Suppressor macrophage treated with lipopolysaccharide for 1 hour (primary cell): ENCODE measurements around the gene RITA1.

Experiments
- DNase-seq, 3 donors: peaks; one replicate each; pipeline ENCODE4 v3.0.0-alpha.2; 2020 to 2022

Gene RITA1

GRCh38 chr12:113232089-113232839, 46.7 kb downstream of the RITA1 start:
- peak in 1 of 3 donors; percentile 50 for DNase-seq

DNA sequence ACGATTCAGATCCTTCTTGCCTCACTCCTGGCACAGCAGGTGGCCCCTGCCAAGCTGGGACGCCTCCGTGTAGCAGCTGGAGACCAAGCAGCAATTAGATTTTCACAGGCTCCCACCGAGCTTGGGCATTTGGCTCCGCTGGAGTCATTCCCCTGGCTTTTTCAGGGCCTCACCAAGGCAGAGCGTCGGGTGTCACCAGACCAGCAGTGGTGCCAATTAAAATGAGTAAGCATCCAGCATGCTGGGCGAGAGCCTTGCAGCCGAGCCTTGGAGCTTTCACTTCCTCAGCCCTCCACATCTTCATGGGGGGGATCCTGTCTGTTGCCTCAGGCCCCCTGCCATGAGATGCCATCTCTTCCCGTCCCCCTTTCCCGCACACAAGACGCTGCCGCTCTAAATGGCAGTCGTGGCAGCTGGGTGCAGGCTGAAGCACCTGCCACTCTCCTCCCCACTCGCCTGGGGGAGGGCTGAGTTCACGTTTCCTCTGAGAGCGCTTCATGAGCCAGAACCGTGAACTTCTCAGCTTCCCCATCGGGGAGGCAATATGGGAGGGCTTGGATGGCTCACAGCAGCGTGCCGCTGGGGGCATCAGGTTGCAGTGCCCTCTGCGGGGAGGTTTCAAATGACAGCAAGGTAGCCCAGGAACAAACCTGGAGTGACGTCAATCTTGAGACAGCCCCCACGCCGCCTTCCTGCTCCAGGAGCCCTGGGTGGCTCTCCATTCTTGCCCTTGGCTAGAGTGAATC, 47.5 kb downstream of the RITA1 start:
- DNase-seq = peak; percentile 87 to 92 (median 88)

GRCh38 chr12:113233967-113234366, 48.4 kb downstream of the RITA1 start:
- no peak for DNase-seq

- DNase-seq = no peak
Observed at GRCh38 chr12:113234483-113234882, 49.0 kb downstream of the RITA1 start.

GRCh38 chr12:113235976-113236375, 50.5 kb downstream of the RITA1 start:
- DNase-seq = no peak

- peak; percentile 58 to 64 (median 60) for DNase-seq
Observed at GRCh38 chr12:113236539-113237399, 51.2 kb downstream of the RITA1 start.

GRCh38 chr12:113237748-113238147, 52.2 kb downstream of the RITA1 start:
- DNase-seq = no peak

DNA sequence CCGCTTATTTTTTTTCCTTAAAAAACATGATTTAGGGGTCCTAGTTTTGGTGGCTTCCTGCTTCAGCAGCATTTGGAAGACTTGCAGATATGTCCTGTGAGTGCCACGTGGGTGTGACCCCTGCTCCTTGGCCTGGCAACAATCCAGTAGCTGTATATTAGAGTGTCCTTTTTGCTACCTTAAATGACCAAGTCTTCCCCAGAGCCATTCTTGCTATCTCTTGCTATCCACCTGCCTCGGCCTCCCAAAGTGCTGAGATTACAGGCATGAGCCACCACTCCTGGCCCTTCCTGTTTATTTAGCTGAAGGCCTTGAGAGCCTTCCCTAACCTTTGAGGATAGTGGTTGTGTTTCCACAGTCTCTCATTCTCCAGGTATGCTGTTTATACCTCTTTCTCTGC, 52.8 kb downstream of the RITA1 start:
- DNase-seq = no peak

GRCh38 chr12:113239288-113239771, 53.8 kb downstream of the RITA1 start:
- DNase-seq = no peak

DNA sequence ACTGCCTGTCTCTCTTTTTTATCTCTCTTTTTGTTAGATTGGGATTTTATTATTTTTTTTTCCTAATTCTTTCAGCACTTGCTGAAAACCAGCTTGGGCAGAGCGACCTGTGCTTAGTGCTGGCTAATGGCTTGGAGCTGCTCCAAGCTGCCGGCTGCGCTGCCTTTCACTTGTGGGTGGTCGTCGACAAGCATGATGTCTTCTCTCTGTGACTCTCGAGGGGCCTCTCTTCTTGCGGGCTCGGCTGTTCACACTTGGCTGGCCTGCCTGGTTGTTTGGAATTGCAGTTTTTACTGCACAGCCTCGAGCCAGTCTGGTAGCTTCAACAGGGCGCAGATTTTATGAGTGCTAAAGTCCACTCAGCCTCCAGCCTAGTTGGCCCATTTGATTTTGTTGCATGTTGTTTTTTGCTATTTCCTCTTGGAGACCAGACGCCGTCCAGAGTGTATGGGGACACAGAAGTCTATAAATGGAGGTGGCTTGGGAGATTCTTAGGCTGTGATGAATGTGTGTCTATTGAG, 54.4 kb downstream of the RITA1 start:
- no peak for DNase-seq

DNA sequence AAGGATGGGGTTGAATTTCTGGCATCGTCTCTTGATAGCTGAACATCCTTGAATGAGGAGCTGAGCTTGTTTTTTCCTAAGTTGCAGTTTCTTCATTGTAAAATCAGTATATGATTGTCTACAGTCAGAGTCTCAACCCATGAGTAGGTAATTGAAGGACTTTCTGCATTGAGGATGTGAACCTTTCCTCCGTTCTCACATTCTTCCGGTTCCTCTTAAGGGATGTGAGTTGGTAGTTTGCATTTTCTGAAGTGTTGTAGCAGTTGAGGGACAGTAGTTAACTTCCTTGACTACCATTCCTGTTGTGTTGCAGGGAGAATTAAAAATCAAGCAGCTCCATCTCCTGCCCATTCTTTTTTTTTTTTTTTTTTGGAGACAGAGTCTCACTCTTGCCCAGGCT, 54.9 kb downstream of the RITA1 start:
- peak in 2 of 3 donors; percentile 52 to 64 for DNase-seq

GRCh38 chr12:113241191-113242025, 55.9 kb downstream of the RITA1 start:
- peak; percentile 78 to 90 (median 85) for DNase-seq
